HG03095 (cell line): Measurements from ENCODE around the gene ATF6.

Experiments
- ATAC-seq: cut with Tn5 transposase; IDR thresholded peaks from one replicate; pipeline ENCODE4 v1.9.1; 2021; ENCODE audit warnings: moderate library complexity; ENCODE audit not compliant: unreplicated experiment

Gene ATF6

DNA sequence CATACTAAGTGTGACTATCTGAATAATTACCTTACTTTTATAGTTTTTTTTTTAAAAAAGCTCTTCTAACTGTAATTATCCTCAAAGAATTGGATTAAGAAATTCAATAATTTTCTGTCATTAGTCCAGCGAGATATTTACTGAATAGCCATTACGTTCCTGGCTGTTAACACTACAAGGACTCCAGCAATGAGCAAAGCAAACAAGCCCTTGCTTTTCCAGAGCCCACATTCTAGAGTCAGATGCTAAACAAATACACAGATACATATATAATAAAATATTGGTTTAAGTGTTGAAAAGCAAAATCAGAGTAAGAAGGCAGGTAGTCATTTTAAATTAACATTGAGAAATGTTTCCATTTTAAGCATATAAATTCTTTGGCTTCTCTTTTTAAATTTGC is 118.4 kb downstream of the ATF6 start:
- ATAC-seq, result no peak

DNA sequence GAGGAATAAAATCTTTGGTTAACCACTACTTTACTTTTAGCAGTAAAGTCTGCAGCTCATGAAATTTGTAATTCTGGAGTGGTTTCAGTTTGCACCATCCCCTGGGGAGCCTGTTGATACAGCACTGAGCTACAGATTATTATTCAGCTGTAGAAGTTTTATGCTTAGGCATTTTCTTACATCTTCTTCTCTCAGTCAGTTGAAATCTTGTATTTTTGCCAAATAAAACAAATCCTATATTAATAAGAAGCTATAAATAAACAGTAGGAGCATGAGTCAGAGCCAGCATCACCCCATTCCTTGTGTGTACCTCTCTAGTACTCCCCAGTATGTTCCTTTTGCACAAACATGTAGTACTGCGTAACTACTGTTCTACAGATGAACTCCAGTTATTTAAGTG is 118.9 kb downstream of the ATF6 start:
- ATAC-seq, result no peak

DNA sequence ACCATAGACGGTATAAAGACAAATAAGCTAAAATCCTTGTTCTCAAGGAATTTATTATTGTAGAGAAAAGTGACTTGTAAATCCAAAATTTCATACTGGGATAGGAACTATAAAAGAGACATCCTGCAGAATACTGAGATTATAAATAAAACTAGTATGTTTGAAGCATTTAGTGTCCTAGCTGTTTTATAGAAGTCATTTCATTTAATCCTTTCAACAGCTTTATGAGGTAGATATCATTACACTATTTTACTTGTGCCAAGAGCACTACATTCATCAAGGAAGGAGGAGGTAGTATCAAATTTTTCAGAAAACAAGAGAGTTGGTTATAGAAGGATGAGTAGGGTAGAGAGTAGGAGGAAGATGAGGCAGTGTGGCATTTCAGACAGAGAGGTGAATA is 119.6 kb downstream of the ATF6 start:
- ATAC-seq, result no peak

DNA sequence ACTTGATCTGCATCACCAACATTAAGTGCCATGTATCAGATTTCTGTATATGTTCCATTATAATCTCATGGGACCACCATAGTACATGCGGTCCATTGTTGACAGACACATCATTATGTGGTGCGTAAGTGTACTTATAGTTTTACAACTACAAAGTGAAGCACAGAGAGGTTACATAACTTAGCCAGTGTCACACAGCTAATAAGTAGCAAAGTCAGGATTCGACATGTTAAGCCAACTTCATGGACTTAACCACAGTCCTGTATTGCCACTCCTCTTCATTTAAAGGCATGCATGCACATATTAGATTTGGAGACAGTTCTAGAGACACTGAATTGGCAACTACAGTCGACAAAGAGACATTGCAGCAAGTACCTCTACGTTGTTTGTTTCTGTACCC is 120.5 kb downstream of the ATF6 start:
- no peak for ATAC-seq

DNA sequence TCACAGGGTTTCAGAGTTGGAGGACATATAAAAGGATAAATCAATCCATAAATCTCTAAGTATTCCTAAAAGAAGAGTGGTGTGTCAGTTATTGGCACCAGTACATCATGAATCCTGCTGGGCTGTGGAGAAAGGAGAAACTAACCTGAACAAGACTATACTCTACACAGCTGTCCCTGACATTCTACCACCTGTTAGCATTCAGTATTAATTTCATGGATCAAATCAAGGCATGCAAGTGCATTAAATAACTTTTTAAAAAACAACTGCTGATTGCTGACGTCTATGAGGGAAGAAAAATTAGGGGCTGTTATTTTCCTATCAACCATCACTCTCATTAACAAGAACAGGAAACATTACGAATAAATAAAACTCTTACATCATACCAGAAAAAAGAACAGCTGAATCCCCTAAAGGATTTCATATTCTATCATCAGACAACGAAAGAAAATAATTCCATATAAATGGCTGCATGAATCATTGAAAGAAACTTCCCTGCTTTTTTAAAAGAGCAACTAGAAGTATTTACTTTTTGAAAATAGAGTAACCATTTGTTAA is 121.7 kb downstream of the ATF6 start:
- no peak for ATAC-seq

DNA sequence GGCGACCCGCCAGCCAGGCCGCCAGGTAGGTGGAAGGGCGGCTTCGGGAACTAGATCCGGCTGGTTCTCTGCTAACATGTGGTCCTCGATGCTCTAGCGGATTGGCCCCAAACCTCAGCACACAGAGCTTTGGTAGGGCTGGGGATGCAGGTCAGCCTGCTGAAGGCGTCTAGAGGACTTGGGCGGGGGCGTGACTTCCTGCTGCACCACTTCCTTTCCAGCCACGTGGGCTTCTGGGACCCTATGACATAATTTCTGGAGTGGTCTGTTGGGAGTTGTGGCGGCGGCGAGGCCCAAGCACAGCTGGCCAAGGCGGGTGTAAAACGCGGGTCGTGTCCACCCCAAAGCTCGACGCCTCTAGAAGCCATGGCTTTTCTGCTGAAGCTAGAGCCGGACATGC is 124.5 kb downstream of the ATF6 start:
- no peak for ATAC-seq

DNA sequence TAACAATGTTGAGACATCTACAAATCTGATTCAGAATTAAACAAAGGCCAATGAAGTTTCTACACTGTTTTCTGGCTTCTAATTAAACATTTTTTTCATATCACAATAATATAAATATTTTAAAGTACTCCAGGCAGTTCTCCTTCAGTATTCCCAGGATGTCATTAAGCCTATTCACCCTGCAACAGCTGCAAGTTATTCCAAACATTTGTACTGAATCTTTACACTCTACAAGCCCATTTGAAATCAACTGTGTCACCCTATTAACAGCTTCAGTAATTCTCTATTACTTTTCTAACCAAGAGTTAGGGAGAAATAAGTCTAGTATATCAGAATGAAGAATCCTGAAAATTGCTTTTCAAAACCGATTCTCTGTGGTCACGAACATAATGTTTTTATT is 133.0 kb downstream of the ATF6 start:
- ATAC-seq, result no peak

DNA sequence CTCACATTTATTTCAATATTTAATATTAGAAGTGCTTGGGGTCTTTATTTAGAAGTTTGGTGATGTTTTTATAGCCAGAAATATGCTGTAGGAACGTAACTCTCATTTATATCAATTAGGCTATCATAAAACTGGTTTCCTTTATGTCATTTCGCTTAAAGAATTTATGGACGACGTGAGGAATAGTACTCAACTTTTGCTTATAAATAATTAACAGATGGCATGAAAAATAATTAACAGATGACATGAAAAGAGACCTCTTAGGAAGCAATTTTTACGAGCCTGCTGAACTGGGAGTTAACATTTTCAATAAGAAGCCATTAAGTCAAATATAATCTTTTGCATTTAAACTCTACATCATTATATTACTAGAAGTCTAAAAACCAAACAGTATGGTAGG is 134.0 kb downstream of the ATF6 start:
- no peak for ATAC-seq

DNA sequence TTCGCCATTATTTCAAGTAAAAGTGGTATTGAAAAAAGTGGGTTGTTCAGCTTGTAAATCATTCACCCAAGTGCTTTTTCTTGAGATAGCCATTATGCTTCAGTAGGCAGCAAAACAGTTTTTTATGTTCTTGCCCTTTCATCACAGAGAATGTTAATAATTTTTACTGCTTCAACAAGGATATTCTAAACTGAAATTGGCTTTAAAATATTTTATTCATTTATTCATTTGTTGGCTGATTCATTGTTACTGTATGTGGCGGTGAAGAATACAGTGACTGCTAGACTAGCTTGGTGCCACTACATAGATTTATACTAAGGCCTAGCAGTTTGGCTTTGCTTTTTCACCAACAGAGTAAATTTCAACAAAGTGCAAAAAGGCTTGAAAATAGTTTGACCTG is 136.1 kb downstream of the ATF6 start:
- no peak for ATAC-seq

DNA sequence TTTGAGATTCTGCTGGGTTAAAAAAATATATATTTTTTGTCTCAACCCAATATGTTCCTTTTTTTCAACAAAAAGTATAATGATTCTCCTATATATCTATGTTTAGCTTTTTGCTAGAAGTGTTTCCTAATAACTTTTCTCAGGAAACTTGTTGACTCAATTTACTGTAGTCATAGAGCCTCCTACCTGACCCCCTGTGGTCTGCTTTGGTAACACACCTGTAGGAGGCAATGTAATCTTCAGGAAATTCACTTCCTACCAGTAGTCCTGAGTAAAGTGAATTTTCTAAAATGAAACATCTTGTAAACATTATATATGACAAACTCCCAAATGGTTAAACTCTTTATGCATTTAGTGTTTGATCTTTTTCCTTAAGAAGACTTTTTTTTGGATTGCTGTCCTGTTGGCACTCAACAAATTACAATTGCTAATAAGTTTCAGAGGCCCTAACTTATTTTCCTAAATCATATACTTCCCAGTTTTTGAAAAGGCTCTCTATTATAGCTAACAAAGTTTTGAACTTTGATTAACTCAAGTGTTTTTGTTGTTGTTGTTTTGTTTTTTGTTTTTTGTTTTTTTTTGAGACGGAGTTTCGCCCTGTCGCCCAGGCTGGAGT is 139.3 kb downstream of the ATF6 start:
- ATAC-seq, result no peak

DNA sequence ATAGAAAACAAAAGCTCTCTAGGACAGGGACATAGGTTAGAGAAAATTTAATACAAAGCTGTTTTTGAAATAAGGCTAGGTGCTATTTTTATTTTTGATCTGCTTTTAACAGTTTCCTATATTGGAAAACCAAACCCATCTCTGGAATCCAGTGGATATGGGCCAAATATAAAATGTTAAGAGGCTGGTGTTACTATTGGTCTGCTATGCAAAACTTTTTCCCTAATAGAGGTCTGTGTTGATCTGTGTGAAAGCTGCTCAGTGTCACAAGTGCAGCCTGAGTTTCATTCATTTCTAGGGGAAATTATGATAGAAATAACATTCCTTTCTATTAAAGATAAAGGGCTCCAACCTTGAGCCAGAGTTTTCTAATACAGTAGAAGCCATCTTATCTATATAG is 141.1 kb downstream of the ATF6 start:
- ATAC-seq, result no peak

DNA sequence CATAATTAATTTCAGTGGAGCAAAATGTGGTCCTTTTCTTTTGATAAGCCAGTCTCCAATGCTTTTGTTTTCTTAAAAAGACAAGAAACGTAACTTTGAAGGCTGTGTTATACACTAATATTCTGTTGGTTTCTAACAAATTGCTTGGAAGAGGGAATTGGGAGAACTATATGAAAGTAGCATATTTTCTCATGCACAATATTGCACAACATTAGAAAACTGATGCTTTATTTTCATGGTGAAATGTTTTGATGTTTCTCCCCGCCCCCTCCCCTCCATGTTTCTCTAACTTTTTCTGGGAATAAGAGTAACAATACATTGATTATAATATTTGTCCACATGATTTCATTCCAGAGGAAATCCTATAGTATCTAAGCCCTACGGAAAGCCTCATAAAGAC is 142.1 kb downstream of the ATF6 start:
- ATAC-seq, result no peak

DNA sequence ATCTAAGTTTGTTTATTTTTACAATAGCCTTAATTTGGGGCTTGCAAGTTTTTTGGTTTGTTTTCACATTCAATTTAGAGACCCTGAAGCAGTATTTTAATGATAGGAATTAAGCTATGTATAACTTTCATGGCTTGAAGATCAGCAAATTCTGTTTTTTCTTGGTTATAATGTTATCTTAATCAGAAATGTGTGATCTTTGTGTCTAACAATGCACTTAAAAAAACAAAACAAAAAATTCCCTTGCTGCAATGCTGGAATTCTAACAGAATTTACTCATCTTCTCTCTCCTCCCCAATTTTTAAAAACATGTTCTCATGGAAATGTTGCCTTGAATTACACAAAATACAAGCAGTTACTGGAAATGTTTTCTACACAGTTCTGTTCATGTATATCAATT is 144.5 kb downstream of the ATF6 start:
- no peak for ATAC-seq

DNA sequence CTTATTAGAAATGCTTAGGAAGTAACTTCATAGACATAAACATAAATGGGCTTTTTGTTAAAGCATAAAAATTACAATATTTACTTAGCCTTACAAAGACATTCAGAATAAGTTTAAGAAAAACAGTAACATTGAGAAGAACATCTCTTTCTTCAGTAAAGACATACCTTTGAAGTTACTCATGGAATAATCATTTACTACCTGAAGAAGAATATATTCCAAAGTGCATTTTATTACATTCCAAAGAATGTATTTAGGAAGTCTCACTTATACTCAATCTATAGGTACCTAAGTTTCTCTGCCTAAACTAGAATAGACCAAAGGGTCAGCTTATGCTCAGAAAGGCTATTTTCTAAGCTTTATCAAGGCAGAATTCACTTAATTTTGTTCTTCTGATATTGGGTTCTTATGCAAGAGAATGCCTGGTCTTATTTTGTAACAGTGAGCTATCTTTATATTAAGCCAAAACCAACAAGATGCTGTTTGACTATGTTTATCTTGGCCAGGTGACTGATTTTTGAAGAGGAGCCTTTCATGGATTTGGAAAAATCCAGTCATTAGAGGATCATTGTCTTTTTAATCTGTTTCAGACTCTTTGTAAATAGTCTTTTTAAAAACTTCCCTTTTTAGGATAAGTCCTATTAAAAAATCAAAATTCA is 147.5 kb downstream of the ATF6 start:
- no peak for ATAC-seq

DNA sequence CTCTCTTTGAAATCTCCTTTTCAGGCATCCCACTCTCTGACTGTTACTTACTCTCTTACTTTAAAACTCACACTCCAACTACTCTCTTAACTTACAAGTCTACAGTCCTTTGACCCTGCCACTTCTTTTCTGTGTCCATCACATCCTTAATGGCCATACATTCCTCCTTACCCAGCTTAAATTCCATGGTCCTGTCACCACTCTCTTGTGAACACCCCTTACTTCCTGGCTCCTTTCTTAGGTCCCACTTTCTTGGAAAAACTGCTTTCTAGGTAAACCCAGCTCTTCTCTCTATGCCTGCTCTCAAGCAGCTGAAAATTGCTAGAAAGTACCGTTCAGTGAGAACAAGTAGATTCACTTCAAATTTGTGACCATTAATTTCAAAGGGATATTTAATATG is 148.5 kb downstream of the ATF6 start:
- no peak for ATAC-seq

DNA sequence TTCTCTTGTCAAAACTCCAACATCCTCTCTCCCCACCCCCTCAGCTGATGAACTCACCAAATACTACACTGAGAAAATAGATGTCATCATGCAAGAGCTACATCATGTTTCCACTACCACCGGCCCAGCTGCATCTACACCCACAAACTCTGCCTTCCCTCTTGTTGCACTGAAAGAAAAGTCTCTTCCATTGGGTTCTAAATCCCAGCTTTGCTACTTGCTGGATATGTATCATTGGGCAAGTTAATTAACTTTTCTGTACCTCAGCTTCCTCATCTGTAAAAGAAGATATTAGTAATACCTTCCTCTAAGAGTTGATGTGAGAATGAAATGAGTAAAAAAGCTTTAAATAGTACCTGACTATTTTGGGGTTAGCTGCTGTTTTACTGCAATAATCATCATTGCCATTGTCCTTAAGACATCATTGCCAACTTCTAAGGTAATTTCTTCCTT is 149.0 kb downstream of the ATF6 start:
- ATAC-seq, result peak; percentile 82

DNA sequence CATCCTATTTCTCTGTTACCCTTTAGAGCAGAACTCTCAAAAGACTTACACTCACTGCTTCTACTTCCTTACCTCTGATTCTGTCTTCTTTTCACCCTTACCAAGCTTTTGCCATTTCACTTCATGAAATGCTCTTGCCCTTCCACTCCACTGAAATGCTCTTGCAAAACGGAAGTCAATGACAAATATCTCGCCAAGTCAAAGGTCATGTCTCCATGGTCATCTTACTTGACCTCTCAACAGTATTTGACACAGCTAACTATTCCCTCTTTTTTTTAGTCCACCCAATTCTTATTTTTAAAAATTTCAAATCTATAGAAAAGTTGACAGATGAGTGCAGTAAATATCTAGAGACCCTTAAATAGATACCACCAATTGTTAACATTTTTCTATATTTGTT is 149.9 kb downstream of the ATF6 start:
- ATAC-seq, result no peak

DNA sequence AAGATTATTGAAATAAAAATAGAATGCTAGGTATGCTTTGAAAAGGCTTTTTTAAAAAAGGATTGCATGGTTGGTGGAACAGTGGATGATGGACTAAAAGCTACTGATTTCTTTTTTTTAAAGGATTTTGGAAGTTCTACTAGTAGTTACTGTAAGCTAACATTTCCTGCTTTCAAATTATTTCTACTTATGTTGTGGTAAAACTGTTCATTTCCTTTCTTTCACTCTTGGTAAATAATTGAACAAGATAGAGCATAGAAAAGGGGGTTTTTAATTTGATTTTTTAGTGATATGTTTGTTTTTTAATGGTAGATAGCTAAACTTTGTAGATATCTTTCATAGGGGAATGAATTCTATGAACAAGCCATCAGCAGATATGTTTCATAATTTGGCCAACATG is 153.1 kb downstream of the ATF6 start:
- no peak for ATAC-seq

DNA sequence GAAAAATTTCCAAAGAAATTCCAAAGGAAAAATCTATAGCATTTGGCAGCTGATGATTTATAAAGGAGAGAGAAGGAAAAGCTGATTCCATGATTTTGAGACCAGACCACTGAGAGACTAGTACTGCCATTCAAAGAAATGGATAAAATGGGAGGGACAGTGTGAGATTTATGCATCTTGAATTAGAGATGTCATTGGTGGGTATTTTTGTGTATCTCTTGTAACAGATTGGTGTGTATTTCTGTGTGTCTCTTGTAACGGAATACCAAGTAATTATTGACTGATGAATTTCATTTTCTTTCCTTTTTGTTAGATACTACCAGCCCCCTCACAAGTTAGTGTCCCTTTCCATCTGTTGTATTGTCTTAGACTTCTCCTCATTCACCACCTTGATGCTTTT is 155.4 kb downstream of the ATF6 start:
- no peak for ATAC-seq

DNA sequence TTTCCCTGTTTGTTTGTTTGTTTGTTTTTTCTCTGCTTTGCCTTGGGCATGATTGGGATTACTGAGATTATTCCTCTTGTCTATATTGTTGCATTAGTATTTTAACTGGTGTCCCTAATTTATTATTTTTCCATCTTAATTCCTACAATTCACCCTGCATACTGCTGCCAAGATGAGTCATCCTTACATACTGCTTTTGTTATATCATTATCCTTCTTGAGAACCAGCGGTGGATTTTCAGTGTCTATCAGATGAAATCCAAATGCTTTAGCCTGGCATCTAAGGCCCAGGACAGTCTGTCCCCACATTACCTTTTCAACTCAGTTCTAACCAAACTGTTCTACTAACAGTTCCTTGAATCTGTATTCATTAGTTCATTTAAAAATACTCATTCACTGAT is 155.9 kb downstream of the ATF6 start:
- no peak for ATAC-seq

DNA sequence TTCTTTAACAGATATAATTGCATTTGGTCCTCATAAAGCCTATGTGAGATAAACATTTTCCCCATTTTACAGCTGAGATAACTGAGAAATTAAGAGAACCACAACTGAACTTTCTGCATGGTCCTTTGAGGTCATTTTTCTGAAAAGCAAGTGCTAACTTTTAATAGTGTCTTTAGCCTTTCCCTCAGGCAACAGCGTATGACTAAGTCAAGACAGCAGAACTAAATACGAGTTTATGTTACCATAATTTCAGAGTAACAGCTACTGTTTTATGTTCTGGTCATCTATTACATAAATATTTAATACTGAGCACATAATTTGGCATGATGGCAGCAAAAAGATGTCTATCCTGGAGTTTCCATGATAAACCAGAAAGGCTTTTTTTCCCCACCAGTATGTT is 161.9 kb downstream of the ATF6 start:
- ATAC-seq, result no peak

DNA sequence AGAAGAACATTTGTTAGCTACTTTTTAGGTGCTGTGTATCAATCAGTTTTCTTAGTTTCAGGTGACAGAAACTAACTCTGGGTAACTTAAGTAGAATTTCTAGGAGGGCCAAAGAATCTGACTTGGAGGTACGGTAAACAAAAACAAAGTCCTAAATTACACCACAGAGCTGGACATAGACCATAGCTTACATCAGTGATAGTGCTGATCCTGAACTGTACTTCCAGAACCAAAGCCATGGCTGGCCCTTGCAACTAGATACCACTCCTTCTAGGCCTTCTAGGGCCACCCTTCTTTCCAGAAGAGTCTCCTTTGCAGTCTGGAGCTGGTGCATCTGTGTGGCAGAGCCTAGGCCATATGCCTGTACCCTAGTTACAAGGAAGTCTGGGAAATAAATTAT is 163.0 kb downstream of the ATF6 start:
- ATAC-seq, result no peak

DNA sequence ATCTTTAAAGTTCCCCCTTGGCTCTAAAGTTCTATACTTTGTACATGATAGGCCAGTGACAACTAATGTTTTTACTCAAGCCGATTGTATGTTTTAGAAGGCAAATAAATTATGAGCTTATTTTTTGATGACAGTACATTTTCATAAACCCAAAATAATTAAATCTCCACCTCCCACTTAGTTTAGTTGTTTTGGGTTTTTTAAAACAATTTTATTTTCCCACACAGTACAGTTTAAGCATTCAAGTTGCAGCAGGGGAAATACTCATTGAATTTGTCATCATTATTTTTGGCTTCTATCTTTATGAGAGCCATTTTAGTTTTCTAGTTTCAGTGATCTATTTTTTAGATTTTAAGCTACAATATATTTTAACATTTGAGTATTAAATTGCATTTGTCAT is 163.9 kb downstream of the ATF6 start:
- ATAC-seq, result no peak
